ENCODE results near the gene HLA-DQA1.
"Not testable (repeated sequence)": the region's sequence is repeated elsewhere in the genome, so short reads cannot be mapped to it uniquely, and the experiment has no call there.

Gene HLA-DQA1

DNA sequence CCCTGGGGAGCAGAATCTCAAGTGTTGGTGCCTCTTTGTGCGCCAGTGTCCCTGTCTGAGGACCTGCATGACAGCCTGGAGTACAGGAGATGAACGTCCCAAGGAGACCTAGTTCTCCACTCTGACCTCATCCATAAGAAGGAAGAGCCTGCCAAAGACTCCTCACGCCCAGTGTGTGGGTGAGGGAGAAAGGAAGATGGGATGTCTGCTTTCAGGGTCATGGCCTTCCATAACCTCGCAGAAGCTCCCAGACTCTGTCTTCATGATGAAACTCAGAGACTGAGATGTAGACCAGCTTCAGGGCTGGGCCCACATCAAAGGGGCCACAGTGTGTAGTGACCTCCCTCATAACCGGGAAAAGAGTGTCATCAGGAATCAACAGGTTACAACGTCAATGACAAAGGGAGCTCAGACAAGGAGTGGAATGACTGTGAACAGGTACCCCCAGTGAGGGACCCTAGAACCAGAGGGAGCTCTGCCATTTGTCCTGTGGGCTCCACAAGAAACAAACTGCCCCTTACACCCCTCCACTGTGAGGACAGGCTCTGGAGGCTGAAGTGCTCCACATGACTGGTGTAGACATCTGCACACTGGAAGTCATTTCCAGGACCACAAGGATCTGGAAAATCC, 21.2 kb downstream of the HLA-DQA1 start:
- Mint-ChIP-seq H3K9me3 (peaks cover 11% of the 10 kb centered on the region), H3K27ac (no peak overlapping the region), H3K27me3 (peaks cover 11% of the 10 kb centered on the region), H3K36me3 (peaks cover 50% of the 10 kb centered on the region), H3K4me1 (peaks cover 7% of the 10 kb centered on the region), H3K4me3 (no peak overlapping the region)
- CTCF ChIA-PET: no interaction called here
- no peak for DNase-seq

DNA sequence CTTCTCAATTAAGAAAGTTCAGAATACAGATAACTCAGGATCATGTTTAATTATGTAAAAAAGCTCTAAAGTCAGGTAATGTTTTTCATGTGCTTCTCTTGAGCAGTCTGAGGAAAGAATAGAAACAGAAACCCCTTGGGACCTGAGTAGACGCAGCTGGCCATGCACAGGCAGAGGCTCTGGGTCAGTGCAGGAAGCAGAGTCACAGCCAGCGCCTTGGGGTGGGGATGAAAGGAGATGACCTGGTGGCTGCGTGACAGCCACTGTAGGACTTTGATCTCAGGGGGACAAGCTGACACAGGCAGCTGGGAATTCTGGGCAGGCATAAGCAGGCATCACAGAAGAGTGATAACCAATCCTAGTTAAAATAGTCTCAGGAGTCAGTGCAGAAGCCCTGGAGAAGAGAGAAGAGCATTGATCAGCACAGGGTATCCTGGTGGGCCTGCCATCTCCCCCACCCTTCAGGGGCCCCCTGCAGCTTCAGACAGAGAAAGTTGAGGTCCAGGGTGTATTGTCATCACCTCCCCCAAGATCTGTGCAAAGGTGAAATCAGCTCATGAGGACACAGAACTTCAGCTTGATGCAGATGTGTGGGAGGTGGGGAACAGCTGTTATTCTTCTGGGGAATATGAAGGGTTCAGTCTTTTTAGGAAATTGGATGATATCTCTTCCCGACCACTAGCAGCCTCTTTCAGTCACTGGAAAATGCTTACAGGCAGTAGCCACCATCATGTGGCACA, 22.8 kb downstream of the HLA-DQA1 start:
- Mint-ChIP-seq H3K27ac (no peak overlapping the region), H3K9me3 (peaks cover 10% of the 10 kb centered on the region), H3K36me3 (peaks cover 62% of the 10 kb centered on the region), H3K4me3 (no peak overlapping the region), H3K4me1 (peaks cover 17% of the 10 kb centered on the region), H3K27me3 (peaks cover 21% of the 10 kb centered on the region)
- CTCF ChIA-PET: no interaction called here
- DNase-seq: no peak

DNA sequence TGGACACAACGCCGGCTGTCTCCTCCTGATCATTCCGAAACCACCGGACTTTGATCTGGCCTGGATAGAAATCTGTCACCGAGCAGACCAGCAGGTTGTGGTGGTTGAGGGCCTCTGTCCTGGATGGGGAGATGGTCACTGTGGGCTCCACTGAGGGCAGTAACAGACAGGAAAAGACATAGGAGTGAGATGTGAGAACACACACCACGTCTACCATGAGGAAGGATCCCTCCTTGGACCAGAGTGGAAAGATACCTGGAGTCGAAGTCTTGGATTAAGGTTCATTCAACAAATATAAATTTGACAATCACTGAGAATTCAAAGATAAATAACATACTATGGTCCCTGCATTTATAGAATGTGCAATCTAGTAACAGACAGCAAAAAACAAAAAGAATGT, 24.9 kb downstream of the HLA-DQA1 start:
- Mint-ChIP-seq H3K4me3 (no peak overlapping the region), H3K27ac (no peak overlapping the region), H3K9me3 (no peaks in the 10 kb centered on the region), H3K27me3 (peaks cover 39% of the 10 kb centered on the region), H3K36me3 (peaks cover 62% of the 10 kb centered on the region), H3K4me1 (peaks cover 36% of the 10 kb centered on the region)
- DNase-seq: no peak
- CTCF ChIA-PET: no interaction called here

DNA sequence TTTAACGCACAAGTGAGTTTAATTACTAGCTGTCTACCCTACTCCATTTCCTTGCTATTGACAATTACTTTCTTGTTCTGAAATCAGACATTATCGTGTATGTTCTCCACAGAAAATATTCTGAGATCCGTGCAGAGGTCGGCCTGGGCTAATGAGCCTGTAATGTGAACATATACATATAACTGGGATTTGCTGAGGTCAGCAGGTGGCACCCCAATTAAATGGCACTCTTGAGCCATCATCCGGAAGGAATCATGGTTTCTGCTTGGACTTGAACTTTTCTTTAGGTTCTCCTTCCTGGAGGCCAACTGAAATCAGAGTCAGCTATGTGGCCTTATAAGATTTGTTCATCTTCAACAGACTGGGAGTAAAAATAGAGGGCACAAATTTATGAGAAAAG, 25.6 kb downstream of the HLA-DQA1 start:
- Mint-ChIP-seq H3K4me3 (no peak overlapping the region), H3K27me3 (peaks cover 38% of the 10 kb centered on the region), H3K27ac (no peak overlapping the region), H3K36me3 (peaks cover 60% of the 10 kb centered on the region), H3K4me1 (peaks cover 43% of the 10 kb centered on the region), H3K9me3 (no peaks in the 10 kb centered on the region)
- CTCF ChIA-PET: no interaction called here
- DNase-seq: no peak

DNA sequence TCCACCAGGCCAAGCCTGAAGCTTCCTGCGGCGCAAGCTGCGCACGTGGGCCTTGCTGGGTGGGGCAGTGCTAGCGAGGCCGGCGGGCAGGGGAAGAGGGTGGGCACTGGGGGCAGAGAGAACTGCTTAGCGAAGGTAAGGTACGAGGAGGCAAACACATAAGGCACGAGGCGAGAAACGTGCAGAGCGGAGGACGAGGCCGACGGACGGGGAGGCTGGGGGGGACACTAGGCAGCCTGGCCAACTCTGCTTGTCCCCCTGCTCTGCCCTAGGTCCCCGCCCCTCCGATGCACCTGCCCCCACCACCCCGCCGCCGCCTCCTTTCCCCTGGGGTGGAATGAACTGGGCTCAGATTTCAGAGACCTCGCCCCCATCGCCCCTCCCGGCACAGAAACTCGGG, 27.1 kb downstream of the HLA-DQA1 start:
- Mint-ChIP-seq H3K27me3 (peaks cover 41% of the 10 kb centered on the region), H3K27ac (no peak overlapping the region), H3K9me3 (no peaks in the 10 kb centered on the region), H3K36me3 (peaks cover 51% of the 10 kb centered on the region), H3K4me1 (peaks cover 57% of the 10 kb centered on the region), H3K4me3 (peak overlapping the region; percentile 82)
- CTCF ChIA-PET: no interaction called here
- no peak for DNase-seq

DNA sequence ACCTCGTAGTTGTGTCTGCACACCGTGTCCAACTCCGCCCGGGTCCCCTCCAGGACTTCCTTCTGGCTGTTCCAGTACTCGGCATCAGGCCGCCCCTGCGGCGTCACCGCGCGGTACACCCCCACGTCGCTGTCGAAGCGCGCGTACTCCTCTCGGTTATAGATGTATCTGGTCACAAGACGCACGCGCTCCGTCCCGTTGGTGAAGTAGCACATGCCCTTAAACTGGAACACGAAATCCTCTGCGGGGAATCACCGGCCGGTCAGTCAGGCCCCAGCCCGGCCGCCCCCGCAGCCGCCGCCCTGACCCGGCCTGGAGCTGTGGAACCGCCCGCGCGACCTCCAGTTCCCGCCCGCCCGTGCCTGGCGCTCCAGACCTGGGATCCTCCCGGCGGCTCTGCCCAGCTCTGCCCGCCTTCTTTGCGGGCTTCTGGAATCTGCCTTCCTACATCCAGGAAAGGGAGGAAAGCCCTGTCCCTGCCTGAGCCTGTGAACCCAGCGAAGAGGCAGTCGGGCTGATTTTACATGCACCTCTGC, 27.7 kb downstream of the HLA-DQA1 start:
- Mint-ChIP-seq H3K36me3 (peaks cover 46% of the 10 kb centered on the region), H3K4me1 (peaks cover 60% of the 10 kb centered on the region), H3K27ac (no peak overlapping the region), H3K9me3 (no peaks in the 10 kb centered on the region), H3K27me3 (peaks cover 42% of the 10 kb centered on the region), H3K4me3 (peak overlapping the region; percentile 82)
- DNase-seq: peak; percentile 55
- CTCF ChIA-PET: interaction anchor here (1.7 kb wide), 1 partner anchor 27 kb away, joined by 6 read pairs; no protein-coding TSS in a partner anchor

DNA sequence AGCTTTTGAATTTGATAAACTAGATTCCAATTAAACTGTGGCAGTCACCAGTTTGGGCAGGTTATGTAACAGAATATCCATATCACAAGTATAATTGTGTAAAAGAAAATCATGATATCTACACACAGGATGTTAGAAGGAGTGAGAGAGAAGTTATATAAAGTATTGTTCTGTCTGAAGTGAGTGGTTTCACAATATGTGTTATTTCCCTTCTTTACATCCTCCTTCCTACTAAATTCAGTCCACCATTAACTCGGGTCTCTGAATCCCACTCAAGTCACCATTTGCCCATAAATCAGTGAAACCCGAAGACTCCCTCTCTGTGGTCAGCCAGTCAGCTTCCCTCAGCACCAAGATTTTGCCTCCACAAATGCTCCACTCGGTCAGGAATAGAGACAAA, 28.5 kb downstream of the HLA-DQA1 start:
- H3K36me3 Mint-ChIP-seq: peaks cover 40% of the 10 kb centered on the region
- CTCF ChIA-PET: interaction anchor here (1.2 to 1.7 kb wide), 3 partner anchors 27 to 202 kb away, joined by 3 to 6 read pairs (median 4); no protein-coding TSS in a partner anchor
- no peak for DNase-seq
- peaks cover 41% of the 10 kb centered on the region for H3K27me3 Mint-ChIP-seq
- H3K9me3 Mint-ChIP-seq: no peaks in the 10 kb centered on the region
- peaks cover 60% of the 10 kb centered on the region for H3K4me1 Mint-ChIP-seq
- H3K27ac Mint-ChIP-seq: peak overlapping the region; percentile 84
- H3K4me3 Mint-ChIP-seq: peak overlapping the region; percentile 82

DNA sequence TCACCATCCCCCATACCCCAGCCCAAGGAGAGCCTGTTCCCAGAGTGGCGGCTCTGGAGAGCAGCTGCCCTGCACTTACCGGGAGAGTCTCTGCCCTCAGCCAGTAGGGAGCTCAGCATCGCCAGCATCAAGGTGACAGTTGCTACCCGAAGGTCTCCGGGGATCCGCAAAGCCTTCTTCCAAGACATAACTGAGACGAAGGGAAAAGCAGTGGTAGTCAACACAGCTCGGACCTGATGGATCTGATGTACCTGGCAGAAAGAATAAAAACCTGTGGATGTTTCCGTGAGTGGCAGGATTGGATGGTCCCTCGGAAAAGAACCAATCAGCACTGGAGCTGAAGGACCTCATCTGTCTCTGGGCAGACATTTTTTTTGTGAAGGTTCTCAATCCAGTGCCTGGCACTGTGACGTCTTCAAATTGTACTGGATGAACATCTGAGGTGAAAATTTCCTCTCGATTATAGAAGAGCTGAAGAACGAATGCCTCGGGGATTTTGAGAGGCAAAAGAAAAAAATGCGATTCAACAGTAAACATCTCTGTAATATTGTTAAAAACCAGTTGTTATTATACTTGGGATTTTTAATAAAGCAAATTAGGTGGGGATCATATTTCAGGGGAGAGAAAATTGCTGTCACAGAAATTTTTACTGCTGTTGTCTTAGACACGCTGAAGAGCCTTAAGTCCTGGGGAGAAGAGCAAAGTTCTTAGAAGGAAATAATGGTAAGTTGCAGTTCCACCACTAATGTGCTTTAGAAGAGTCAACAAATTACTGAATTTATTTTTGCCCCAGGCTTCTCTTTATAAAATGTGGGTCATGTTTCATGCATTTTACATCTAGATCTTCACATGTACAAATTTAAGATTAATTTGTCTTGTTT, 29.5 kb downstream of the HLA-DQA1 start, which contains the start of gene HLA-DQB1:
TSS of gene HLA-DQB1 (minus strand) at position 238 of the 881 bp plus-strand sequence. CDS start at position 188, 50 bp downstream.
- H3K9me3 Mint-ChIP-seq: peaks cover 6% of the 10 kb centered on the region
- CTCF ChIA-PET: interaction anchor here (1.2 to 1.7 kb wide), 3 partner anchors 26 to 201 kb away, joined by 3 to 6 read pairs (median 4); no protein-coding TSS in a partner anchor
- DNase-seq: peak; percentile 75

DNA sequence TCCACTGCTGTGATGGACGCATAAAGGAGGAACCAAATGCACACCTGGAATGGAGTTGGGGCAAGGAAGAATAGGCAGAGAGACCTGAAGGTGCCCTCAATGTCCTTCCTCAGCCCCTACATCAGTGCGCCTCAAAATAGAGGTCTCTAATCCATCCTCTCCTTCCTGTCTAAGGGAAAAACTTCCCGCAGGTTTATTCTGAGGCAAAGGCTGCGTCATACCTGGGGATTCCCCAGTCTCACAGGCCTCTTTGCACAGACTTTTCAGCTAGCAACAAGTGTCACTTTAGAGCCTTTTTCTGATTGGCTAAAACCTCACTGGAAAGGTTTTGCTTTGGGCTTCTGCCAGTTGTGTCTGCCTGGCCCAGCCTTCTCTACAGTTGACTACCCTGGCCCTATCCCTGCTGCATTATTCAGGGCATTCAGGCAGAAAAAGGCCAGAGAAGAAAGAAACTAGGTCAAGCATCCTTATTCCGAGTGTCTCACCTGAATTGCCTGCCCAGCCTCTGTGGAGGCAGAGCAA, 31.1 kb downstream of the HLA-DQA1 start:
- Mint-ChIP-seq H3K4me1 (peaks cover 53% of the 10 kb centered on the region), H3K27ac (peak overlapping the region; percentile 71), H3K4me3 (no peak overlapping the region), H3K9me3 (peaks cover 15% of the 10 kb centered on the region), H3K36me3 (peaks cover 24% of the 10 kb centered on the region), H3K27me3 (peaks cover 48% of the 10 kb centered on the region)
- DNase-seq: peak; percentile 72
- CTCF ChIA-PET: no interaction called here

More for the DNA sequence above, 29.5 kb downstream of the HLA-DQA1 start, which contains the start of gene HLA-DQB1:
- H3K4me1 Mint-ChIP-seq: peaks cover 57% of the 10 kb centered on the region
- H3K36me3 Mint-ChIP-seq: peaks cover 32% of the 10 kb centered on the region
- H3K27ac Mint-ChIP-seq: peak within 1 kb of the TSS; percentile 84
- peaks cover 41% of the 10 kb centered on the region for H3K27me3 Mint-ChIP-seq
- peak within 1 kb of the TSS; percentile 82 for H3K4me3 Mint-ChIP-seq

DNA sequence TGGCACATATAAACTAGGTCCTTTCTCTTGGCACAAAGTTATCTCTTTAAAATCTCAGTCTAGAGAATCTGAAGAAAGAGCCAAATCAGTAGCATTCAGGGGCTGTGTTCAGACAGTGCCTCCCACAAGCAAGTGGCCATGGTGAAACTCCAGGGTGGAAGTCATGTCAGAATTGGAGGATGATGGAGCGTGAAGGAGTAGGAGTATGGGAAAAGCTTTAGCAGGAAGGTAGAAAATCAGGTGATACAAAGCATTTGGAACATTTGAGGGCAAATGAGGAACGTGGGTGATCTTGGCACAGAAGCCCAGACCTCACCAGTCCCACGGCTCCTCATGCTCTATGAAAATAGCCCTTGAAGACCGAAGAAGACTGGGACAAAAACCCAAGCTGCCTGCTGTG, 32.0 kb downstream of the HLA-DQA1 start:
- Mint-ChIP-seq H3K9me3 (peaks cover 22% of the 10 kb centered on the region), H3K27ac (no peak overlapping the region), H3K4me3 (no peak overlapping the region), H3K27me3 (peaks cover 53% of the 10 kb centered on the region), H3K36me3 (peaks cover 18% of the 10 kb centered on the region), H3K4me1 (peaks cover 49% of the 10 kb centered on the region)
- DNase-seq: no peak
- CTCF ChIA-PET: no interaction called here

DNA sequence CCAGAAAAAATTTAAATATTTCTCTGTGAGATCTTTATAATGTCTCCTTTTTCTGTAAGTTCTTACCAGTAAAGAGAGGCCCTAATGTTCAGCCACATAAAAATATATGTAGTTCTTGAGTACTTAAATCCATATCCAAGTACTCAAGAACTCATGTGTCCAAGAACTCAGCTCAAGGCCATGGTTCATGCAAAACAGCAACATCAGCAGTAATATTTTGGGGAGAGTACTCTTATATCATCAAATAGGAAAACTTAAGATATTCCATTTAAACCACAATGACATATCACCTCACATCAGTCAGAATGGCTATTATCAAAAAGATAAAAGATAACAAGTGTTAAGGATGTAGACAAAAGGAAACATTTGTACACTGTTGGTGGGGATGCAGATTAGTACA, 32.7 kb downstream of the HLA-DQA1 start:
- DNase-seq: no peak
- H3K4me3 Mint-ChIP-seq: no peak overlapping the region
- H3K9me3 Mint-ChIP-seq: peaks cover 23% of the 10 kb centered on the region
- peak overlapping the region; percentile 34 for H3K27ac Mint-ChIP-seq
- peaks cover 43% of the 10 kb centered on the region for H3K4me1 Mint-ChIP-seq
- CTCF ChIA-PET: no interaction called here
- peaks cover 53% of the 10 kb centered on the region for H3K27me3 Mint-ChIP-seq
- peaks cover 15% of the 10 kb centered on the region for H3K36me3 Mint-ChIP-seq

DNA sequence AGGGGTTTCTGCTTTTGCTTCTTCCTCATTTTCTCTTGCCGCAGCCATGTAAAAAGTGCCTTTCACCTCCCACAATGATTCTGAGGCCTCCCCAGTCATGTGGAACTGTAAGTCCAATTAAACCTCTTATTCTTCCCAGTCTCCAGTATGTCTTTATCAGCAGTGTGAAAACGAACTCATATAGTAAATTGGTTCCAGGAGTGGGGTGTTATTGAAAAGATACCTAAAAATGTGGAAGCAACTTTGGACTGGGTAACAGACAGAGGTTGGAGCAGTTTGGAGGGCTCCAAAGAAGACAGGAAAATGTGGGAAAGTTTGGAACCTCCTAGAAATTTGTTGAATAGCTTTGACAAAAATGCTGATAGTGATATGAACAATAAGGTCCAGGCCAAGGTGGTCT, 34.7 kb downstream of the HLA-DQA1 start:
- Mint-ChIP-seq H3K9me3 (peaks cover 26% of the 10 kb centered on the region), H3K4me1 (peaks cover 25% of the 10 kb centered on the region), H3K27me3 (peaks cover 53% of the 10 kb centered on the region)
- H3K4me3 Mint-ChIP-seq, H3K27ac Mint-ChIP-seq, CTCF ChIA-PET, DNase-seq, H3K36me3 Mint-ChIP-seq: not testable (repeated sequence)

DNA sequence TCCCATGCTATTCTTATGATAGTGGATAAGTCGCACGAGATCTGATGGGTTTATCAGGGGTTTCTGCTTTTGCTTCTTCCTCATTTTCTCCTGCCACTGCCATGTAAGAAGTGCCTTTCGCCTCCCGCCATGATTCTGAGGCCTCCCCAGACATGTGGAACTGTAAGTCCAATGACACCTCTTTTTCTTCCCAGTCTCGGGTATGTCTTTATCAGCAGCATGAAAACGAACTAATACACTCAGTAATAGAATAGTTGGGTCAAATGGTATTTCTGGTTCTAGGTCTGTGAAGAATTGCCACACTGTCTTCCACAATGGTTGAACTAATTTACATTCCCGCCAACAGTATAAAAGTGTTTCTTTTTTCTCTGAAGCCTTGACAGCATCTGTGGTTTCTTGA, 36.9 kb downstream of the HLA-DQA1 start:
- DNase-seq, H3K4me3 Mint-ChIP-seq, H3K27ac Mint-ChIP-seq, CTCF ChIA-PET, H3K4me1 Mint-ChIP-seq: not testable (repeated sequence)
- Mint-ChIP-seq H3K27me3 (peaks cover 63% of the 10 kb centered on the region), H3K36me3 (peaks cover 20% of the 10 kb centered on the region), H3K9me3 (peaks cover 41% of the 10 kb centered on the region)
